DMS 273 (cell line): ENCODE data around the gene BRF1.

Experiments used
- DNase-seq: peaks from one replicate; lab custom pipeline; 2025; ENCODE audit not compliant: unreplicated experiment; lab: John Stamatoyannopoulos, UW

Gene BRF1

GRCh38 chr14:105211086-105211757 lies 89.6 kb downstream of the BRF1 start:
- DNase-seq: no peak

GRCh38 chr14:105210266-105211025 lies 90.4 kb downstream of the BRF1 start:
- no peak for DNase-seq

DNA sequence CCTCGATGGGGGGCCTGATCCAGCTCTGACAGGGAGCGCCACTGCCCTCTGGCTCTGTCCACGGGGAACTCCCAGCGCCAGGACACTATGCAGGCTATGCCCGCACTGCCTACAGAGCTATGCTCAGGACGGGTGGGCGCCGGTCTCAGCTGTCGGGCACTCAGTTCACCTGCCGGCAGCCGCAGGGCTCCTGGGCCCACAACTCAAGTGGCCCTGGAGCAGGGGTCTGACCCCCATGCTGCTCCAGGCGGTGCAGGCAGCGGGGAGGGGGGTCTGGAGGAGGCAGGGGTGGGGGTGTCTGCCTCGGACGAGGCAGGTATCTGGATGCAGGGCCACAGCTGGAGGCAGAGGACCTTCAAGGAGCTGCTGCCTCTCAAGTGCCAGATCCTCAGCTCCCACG lies 91.2 kb downstream of the BRF1 start:
- DNase-seq: no peak

DNA sequence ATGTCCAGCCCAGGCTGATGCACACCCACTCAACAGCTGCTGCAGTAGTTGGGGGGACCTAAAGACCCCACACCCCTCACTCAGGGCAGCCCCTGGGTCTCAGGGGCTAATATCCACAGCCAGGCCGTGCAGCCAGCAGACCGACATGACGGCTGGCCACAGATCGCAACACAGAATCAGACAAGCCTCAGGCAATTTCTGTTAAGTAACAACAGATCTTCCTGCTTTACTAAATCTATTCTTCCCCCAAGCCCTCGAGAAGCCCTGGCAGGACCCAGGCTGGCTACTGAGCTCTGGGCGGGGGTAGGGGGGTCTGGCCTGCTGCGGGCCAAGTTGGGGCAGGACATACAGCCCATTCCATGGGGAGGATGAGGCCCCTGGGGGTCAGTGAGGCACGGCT lies 91.7 kb downstream of the BRF1 start:
- no peak for DNase-seq

GRCh38 chr14:105208738-105209075 lies 92.1 kb downstream of the BRF1 start:
- DNase-seq: no peak

DNA sequence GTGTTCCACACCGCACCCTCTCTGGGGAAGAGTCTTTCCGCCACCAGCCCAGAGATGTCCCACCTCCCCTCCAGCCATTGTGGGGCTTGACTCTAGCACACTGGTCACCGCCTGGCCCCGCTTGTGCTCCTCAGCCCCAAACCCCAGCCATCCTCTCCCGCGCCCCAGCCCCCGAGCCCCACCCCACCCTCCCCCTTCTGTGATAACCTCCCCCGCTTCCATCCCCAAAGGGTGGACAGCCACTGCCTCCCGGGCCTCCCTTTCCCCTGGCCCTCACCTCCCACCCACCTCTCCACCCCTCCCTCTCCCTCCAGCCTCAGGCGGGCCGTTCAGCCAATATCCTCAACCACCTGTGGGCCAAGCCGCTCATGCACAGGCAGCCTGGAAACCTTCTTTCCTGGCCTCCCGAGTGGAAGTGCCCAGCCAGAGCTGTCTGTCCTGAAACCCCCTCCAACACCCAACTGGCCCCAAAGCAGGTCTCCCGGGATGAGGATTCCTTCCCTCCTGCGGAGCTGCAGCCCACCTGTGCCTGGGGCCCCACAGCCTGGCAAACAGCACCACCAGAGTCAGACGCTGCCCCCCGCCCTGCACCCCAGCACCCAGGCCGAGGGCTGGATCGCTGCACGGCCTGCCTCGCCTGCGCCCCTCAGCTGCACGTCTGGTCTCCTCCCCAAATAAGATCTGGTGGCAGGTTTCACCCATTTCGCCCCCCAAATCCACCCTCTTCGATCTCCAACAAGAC lies 92.6 kb downstream of the BRF1 start:
- no peak for DNase-seq

DNA sequence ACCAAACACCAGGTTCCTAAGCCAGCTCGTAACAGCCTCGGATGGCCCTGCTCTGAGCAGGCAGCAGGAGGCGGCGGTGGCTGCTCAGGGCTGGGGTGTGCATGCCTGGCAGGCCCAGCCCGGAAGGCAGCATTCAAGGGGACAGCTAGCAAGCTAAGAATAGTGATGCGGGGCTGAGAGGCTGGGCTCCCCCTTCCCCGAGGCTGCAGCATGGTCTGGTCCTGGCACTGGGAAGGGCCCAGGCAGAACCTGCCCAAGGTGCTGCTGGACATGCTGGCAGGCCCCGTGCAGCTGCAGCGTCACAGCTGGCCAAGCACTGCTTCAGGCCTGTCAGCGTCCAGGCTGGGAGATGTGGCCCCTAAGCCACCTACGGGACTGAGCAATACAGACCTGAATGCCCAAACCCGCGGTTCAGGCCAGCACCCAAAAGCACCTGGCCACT lies 93.3 kb downstream of the BRF1 start:
- peak; percentile 67 for DNase-seq

DNA sequence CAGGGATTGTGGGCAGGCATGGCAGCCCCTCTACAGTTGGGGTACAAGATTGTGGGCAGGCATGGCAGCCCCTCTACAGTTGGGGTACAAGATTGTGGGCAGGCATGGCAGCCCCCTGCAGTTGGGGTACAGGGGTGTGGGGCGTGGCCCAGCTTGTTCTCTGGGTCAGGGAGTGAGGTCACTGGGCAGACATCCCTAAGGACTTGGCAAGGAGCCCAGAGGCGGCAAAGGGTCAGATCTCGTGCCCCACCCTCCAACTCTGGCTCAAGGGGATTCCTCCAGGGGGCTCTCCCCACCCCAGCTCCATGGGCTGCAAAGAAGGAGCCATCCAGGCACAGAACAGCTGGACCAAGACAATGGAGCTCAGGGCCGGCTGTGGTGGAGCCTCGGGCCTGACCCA lies 93.9 kb downstream of the BRF1 start:
- no peak for DNase-seq

- peak; percentile 84 for DNase-seq
These were observed 95.1 kb downstream of the BRF1 start for GRCh38 chr14:105205673-105206208.

DNA sequence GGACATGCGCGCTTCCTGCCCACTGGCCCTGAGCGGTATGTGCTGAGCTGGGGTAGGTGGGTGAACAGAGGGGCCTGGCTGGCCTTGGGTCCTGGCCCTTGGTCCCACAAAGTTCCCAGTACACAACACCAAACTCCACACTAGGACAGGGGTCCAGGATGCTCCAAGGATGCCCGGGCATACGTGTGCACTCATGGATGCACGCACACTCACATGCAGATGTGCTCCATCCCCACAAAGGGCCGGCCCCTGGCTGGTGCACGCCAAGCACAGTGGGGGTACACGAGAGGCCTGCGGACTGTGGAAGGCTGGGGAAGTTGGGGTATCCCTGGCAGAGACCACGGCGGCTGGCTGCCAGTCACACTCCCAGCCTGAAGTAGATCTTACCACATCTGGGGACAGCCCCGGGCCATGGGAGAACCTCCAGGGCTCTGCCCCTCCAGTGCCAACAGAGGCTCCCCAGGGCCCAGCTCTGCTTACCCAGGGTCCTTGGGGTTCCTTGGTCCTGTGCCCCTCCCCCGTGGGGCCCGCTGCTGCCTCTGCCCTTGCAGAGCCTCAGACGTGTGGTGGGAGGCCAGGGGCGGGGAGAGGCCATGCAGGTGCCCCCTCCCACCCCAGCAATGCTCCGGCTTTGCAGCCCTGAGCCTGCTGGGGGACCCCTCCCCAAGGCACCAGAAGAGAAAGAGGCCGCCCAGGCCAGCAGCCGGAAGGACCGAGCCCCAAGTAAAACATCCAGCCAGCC lies 95.7 kb downstream of the BRF1 start:
- no peak for DNase-seq

GRCh38 chr14:105204206-105204930 lies 96.4 kb downstream of the BRF1 start:
- peak; percentile 50 for DNase-seq

DNA sequence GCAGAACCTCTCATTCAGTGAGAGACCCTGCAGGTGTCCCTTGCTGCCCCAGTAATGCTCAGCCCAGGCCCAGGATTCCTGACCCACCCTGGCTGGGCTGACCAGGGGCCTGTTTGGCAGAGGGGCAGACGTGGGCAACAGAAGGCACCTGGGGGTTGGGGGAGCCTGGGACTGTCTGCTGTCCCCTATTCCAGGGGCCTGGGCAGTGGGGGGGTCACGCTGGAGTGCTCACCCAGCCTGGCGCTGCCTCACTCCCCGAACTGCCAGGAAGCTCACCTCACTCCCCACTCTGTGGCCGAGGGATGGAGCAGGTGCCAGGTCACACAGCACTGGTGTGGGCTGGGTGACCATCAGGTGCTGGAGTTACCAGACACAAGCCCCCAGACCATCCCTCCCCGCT lies 97.1 kb downstream of the BRF1 start:
- DNase-seq: no peak

DNA sequence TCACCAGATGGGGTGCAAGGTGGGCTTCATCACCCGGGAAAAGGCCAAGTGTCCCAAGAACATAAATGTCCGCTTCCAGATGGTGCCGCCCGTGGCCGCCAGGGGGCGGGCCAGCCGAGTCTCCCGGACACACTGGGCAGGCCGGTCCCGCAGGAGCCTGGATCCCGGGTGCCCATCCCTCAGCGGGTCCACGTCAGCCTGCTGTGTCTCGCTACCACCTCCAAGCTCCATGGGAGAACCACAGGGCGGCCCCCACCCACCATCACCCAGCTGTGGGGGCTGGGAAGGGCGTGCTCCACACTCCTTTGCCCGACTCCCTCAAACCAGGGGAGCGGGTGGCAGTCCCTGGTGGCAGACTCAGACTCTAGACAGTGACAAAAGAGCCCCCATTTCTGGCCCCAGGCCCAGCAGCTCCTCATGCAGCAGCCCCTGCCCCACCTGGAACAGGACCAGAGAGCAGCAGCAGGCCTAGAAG lies 97.7 kb downstream of the BRF1 start:
- DNase-seq: peak; percentile 88

GRCh38 chr14:105201925-105202513 lies 98.8 kb downstream of the BRF1 start:
- peak; percentile 50 for DNase-seq

GRCh38 chr14:105201156-105201924 lies 99.5 kb downstream of the BRF1 start:
- DNase-seq: no peak

DNA sequence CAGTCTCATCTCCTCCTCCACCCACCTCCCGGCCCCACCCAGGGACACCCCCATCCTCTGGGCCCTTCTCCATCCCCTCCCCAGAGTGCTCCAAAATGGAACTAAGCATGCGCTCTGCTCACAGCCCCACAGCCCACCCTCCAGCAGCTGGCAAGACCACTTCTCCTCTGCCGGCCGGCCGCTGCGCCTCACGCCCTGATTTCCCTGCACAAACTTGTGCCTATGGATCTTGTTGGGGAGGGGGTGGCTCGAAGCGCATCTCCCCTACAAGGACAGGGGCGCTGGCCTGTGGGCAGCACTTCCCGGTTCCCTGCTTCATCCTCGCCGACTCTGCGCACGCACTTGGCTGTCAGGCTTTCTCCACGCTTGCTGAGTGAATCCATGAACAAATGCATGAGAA lies 100.2 kb downstream of the BRF1 start:
- DNase-seq: no peak

DNA sequence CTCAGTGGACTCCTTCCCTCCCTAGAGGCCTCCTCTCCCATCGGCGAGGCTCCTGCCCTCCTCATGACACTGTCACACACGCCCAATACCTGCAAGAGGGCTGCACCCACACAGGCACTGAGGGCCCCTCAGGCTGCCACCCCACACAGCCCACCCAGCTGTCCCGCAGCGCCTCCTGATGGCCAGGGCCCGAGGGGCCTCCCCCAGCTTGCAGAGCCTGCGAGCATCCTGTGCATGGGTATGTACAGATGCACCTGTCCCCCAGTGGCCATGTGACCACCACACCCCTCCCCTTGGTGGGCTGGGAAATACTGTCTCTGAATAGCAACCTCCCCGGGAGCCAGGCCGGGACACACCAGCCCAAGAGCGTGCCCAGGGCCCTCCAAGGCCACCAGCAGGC lies 100.7 kb downstream of the BRF1 start:
- DNase-seq: peak; percentile 38

DNA sequence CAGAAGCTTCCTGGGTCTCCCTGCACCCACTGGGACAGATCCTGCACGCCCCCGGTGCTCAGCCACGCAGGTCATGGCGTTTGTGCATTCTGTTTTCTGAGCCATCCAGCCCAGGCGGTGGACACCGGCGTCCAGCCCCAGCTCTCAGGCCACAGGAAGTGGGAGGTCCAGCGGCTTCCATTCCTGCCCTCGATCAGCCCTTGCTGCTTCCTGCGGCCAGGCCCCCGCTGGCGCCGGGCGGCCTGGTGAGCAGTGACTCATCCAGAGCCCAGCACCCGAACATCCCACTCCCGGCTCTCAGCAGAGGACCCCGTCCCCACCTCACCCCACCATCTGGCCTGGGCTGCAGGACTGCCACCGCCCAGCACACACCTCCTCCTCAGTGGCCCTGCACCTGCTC lies 101.7 kb downstream of the BRF1 start:
- DNase-seq: no peak

DNA sequence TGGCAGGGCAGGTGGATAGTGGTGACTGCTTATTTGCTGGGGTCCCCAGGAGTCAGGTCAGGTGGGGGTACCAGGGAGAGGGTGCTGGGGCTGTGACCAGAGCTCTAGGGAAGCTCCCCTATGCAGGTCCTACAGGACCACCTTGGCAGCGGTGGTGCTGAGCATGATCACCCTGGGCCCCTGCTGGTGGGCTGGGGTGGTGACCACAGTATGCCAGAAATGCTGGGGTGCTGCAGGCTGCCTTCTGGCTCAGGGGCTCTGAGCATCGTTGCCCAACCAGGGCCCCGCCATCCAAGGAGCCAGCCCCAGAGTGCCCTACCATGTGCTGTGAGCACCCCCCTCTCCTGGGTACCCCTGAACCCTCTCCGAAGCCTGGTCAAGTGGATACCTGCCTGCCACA lies 102.2 kb downstream of the BRF1 start:
- peak; percentile 40 for DNase-seq
